Naive thymus-derived CD4-positive, alpha-beta T cell (primary cell): ENCODE results near the gene NR6A1. TPM values are rescaled to one million over a fixed set of nuclear protein-coding genes. Genes with fewer than 3 reads are reported as not detected.

Source experiments
- ATAC-seq: fragments of 150-1000 bp; cut with Tn5 transposase; 2 replicates; pipeline ENCODE4 v1.10.0; 2021; ENCODE audit warnings: mild to moderate bottlenecking, moderate library complexity
- CTCF ChIA-PET: fragments of 350-600 bp; sonication (Branson Sonifier 250); formaldehyde crosslinking; loops from one replicate; lab custom pipeline; 2021; ENCODE audit warnings: antibody characterized with exemption; lab: Charles Lee
- POLR2A ChIA-PET: fragments of 350-600 bp; sonication (Branson Sonifier 250); formaldehyde crosslinking; loops from one replicate; lab custom pipeline; 2021; ENCODE audit warnings: antibody characterized with exemption, inconsistent platforms; lab: Charles Lee
- DNase-seq, 9 donors: peaks; one replicate each; pipeline versions ENCODE4 v3.0.0 to v3.0.0-alpha.2; 2020 to 2022; ENCODE audit warnings: mixed read lengths in 1 of 9
- H3K27ac ChIP-seq: one replicate; pipeline ENCODE4 v1.7.0; 2013; ENCODE audit warnings: mild to moderate bottlenecking, low read depth, low read length, moderate library complexity
- H3K27me3 ChIP-seq, 2 donors: one replicate each; pipeline ENCODE4 v1.7.0; 2013; ENCODE audit warnings: low read length in 2 of 2, mild to moderate bottlenecking in 2 of 2, moderate library complexity in 2 of 2; ENCODE audit not compliant: control insufficient read depth in 2 of 2, insufficient read depth in 2 of 2
- H3K36me3 ChIP-seq, 3 experiments: 1 replicate in 2 of 3; 2 replicates in 1 of 3; pipeline ENCODE4 v1.7.0; 2013; ENCODE audit warnings: low read length in 3 of 3, mild to moderate bottlenecking in 3 of 3, moderate library complexity in 1 of 3; ENCODE audit not compliant: insufficient read depth in 3 of 3, control insufficient read depth in 2 of 3
- H3K4me1 ChIP-seq, 2 donors: one replicate each; pipeline ENCODE4 v1.7.0; 2013; ENCODE audit warnings: low read length in 2 of 2, mild to moderate bottlenecking in 2 of 2, moderate library complexity in 1 of 2; ENCODE audit not compliant: control insufficient read depth in 2 of 2, insufficient read depth in 2 of 2
- H3K4me3 ChIP-seq: 2 replicates; pipeline ENCODE4 v1.7.0; 2013; ENCODE audit warnings: mild to moderate bottlenecking, low read length
- H3K9me3 ChIP-seq, 3 experiments: 1 replicate in 2 of 3; 2 replicates in 1 of 3; pipeline ENCODE4 v1.7.0; 2013; ENCODE audit warnings: low read length in 3 of 3; ENCODE audit not compliant: control insufficient read depth in 2 of 3
- H3K27ac Mint-ChIP-seq, 9 donors: one replicate each; pipeline ENCODE4 v1.8.0; 2020 to 2022; ENCODE audit warnings: mixed read lengths in 9 of 9, mild to moderate bottlenecking in 8 of 9, moderate library complexity in 5 of 9, inconsistent platforms in 2 of 9
- H3K27me3 Mint-ChIP-seq, 5 donors: one replicate each; pipeline ENCODE4 v1.8.0; 2021 to 2022; ENCODE audit warnings: mixed read lengths in 5 of 5, mild to moderate bottlenecking in 1 of 5
- H3K36me3 Mint-ChIP-seq, 5 donors: one replicate each; pipeline ENCODE4 v1.8.0; 2020 to 2022; ENCODE audit warnings: mixed read lengths in 5 of 5, mild to moderate bottlenecking in 3 of 5, inconsistent platforms in 1 of 5
- H3K4me1 Mint-ChIP-seq, 7 donors: one replicate each; pipeline ENCODE4 v1.8.0; 2020 to 2022; ENCODE audit warnings: mixed read lengths in 7 of 7, mild to moderate bottlenecking in 3 of 7, inconsistent platforms in 1 of 7
- H3K4me3 Mint-ChIP-seq, 10 donors: one replicate each; pipeline ENCODE4 v1.8.0; 2020 to 2022; ENCODE audit warnings: mild to moderate bottlenecking in 10 of 10, mixed read lengths in 10 of 10, moderate library complexity in 6 of 10, inconsistent platforms in 2 of 10
- H3K9me3 Mint-ChIP-seq, 11 donors: one replicate each; pipeline ENCODE4 v1.8.0; 2020 to 2022; ENCODE audit warnings: mixed read lengths in 11 of 11, mild to moderate bottlenecking in 4 of 11, inconsistent platforms in 1 of 11, moderate library complexity in 1 of 11
- intact Hi-C, 2 donors: fragments of 100-400 bp; cut with micrococcal nuclease; formaldehyde crosslinking; loops; one replicate each; pipeline ENCODE4 v1.15.1; 2023
- polyA plus RNA-seq, 2 donors: library from polyadenylated mRNA; unstranded; fragments of 300-500 nt; fragmentation: Illumina TruSeq; gene quantifications; one replicate each; pipeline ENCODE4 v1.2.3, GENCODE V29; 2021
- total RNA-seq, 6 experiments: library from RNA in 5 of 6; stranded (reverse) in 5 of 6; gene quantifications; 1 replicate in 5 of 6; 2 replicates in 1 of 6; pipeline ENCODE4 v1.2.3 and lab custom pipeline; 2021 to 2026

Gene NR6A1
- total and polyA plus RNA-seq, 7 experiments from 2014 or later, result 0.21 to 0.78 (median 0.51) TPM; not detected in 4

GRCh38 chr9:124716808-124717207, 54.3 kb downstream of the NR6A1 start:
- ATAC-seq (no peak), DNase-seq (no peak)
- Histone ChIP-seq H3K4me1 (no peaks in the 10 kb centered on the region), H3K27ac (no peak overlapping the region), H3K36me3 (no peaks in the 10 kb centered on the region), H3K27me3 (no peaks in the 10 kb centered on the region), H3K4me3 (no peak overlapping the region), H3K9me3 (no peaks in the 10 kb centered on the region)
- H3K27me3 Mint-ChIP-seq, result peaks cover 4 to 9% (median 5%) of the 10 kb centered on the region in 5 donors
- ChIA-PET CTCF (no interaction called here), POLR2A (no interaction called here)
- peaks cover 0 to 4% (median 0%) of the 10 kb centered on the region in 7 donors for H3K4me1 Mint-ChIP-seq
- H3K27ac Mint-ChIP-seq, result no peak overlapping the region
- no peak overlapping the region for H3K4me3 Mint-ChIP-seq
- peaks cover 0 to 2% (median 0%) of the 10 kb centered on the region in 11 donors for H3K9me3 Mint-ChIP-seq
- intact Hi-C loops, result no loop called here
- H3K36me3 Mint-ChIP-seq, result no peaks in the 10 kb centered on the region

DNA sequence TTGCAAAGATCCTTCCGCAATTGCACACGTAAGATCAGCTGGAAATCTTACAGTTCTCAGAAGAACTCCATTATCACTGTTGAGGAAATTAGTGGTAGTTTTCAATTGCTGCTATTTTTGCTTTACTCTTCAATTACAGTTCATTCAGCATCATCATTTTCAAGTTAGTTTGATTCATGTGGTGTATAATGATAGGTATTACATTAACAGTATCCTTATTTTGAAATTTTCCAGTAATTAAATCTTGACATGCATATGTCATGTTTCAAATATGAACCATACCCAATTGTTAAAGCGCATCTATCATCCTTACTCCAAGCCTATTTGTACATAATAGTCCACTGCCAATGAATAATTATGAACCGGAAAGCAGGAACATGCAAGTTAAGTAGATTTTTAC, 60.3 kb downstream of the NR6A1 start:
- Histone ChIP-seq H3K27me3 (no peaks in the 10 kb centered on the region), H3K27ac (no peak overlapping the region), H3K36me3 (no peaks in the 10 kb centered on the region), H3K9me3 (no peaks in the 10 kb centered on the region), H3K4me1 (no peaks in the 10 kb centered on the region), H3K4me3 (no peak overlapping the region)
- ATAC-seq, result no peak
- intact Hi-C loops, result loop anchor here (5.0 kb wide), 2 partner anchors 62 to 293 kb away; partner anchors contain the start of genes PSMB7 (in 2 of the 2) and NR6A1 (in 1 of the 2)
- Mint-ChIP-seq H3K4me3 (no peak overlapping the region), H3K36me3 (no peaks in the 10 kb centered on the region), H3K4me1 (peaks cover 0 to 5% (median 0%) of the 10 kb centered on the region in 7 donors), H3K9me3 (no peaks in the 10 kb centered on the region), H3K27me3 (peaks cover 12 to 44% (median 16%) of the 10 kb centered on the region in 5 donors), H3K27ac (no peak overlapping the region)
- no peak for DNase-seq
- POLR2A ChIA-PET, result no interaction called here
- CTCF ChIA-PET, result interaction anchor here (0.6 to 6.4 kb wide), 4 partner anchors 11 to 96 kb away, joined by 3 to 78 read pairs (median 9); no protein-coding TSS in a partner anchor

DNA sequence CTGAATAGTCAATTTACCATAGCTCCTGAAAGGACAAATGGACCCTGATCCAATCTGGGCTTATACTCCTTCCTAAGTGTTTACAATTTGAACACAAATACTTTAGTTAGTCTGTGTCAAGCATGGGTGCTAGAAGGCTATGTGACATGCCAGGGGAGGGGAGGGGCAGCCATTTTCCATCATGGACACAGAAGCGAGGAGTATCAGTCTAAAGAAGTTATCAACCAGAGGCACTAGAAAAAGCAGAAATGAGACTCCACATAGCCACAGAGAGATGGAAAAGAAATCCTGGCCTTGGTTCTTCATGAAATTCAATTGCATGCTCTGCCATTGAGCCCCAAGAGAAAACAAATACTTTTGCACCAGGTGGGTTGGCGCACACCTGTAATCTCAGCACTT, 61.8 kb downstream of the NR6A1 start:
- H3K4me1 ChIP-seq, result no peaks in the 10 kb centered on the region
- Mint-ChIP-seq H3K27ac (no peak overlapping the region), H3K4me1 (peaks cover 0 to 5% (median 0%) of the 10 kb centered on the region in 7 donors), H3K4me3 (no peak overlapping the region), H3K27me3 (peaks cover 12 to 44% (median 16%) of the 10 kb centered on the region in 5 donors), H3K9me3 (no peaks in the 10 kb centered on the region), H3K36me3 (no peaks in the 10 kb centered on the region)
- ATAC-seq, result no peak
- H3K36me3 ChIP-seq, result no peaks in the 10 kb centered on the region
- intact Hi-C loops, result no loop called here
- POLR2A ChIA-PET, result no interaction called here
- CTCF ChIA-PET, result interaction anchor here (0.7 to 6.4 kb wide), 2 partner anchors 94 to 1289 kb away, joined by 3 to 78 read pairs; no protein-coding TSS in a partner anchor
- no peak overlapping the region for H3K4me3 ChIP-seq
- no peaks in the 10 kb centered on the region for H3K27me3 ChIP-seq
- no peak overlapping the region for H3K27ac ChIP-seq
- H3K9me3 ChIP-seq, result no peaks in the 10 kb centered on the region
- no peak for DNase-seq

DNA sequence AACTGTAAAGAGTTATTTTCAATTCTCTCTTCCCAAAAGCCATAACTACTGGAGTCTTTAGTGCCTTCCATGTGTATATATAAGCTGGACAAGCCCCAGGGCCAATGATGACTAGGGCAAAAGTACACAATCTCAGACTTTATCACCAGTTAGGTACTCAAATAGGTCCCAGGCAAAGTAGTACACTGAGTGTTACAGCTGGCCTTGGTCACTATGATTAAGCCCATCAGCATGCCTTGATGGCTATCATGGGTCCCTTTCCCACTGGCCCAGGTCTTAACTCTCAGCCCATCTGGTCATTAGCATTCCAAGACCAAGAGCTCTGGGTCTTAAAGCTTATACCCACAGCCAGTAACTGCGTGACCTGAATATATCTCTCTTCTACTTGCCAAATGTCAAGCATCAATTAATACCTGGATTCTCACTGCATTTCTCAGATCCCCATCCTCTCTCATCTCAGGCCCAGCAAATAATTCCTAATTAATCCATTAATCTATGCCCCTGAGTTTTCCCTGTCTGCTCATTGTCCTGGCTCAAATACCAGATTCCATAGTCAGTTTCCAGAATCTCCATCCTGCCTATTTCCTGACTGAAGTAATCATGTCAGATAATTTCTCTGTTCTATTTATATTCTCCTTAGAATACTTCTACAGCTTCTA, 62.3 kb downstream of the NR6A1 start:
- no peaks in the 10 kb centered on the region for H3K36me3 Mint-ChIP-seq
- ChIA-PET POLR2A (no interaction called here), CTCF (interaction anchor here (6.4 kb wide), 1 partner anchor 94 kb away, joined by 78 read pairs; no protein-coding TSS in a partner anchor)
- H3K4me3 Mint-ChIP-seq, result no peak overlapping the region
- no peaks in the 10 kb centered on the region for H3K27me3 ChIP-seq
- no peaks in the 10 kb centered on the region for H3K9me3 Mint-ChIP-seq
- H3K27me3 Mint-ChIP-seq, result peaks cover 9 to 44% (median 16%) of the 10 kb centered on the region in 5 donors
- no peak overlapping the region for H3K27ac ChIP-seq
- no peak overlapping the region for H3K27ac Mint-ChIP-seq
- H3K4me1 ChIP-seq, result no peaks in the 10 kb centered on the region
- no peaks in the 10 kb centered on the region for H3K36me3 ChIP-seq
- ATAC-seq (no peak), DNase-seq (no peak)
- no peaks in the 10 kb centered on the region for H3K9me3 ChIP-seq
- H3K4me1 Mint-ChIP-seq, result peaks cover 0 to 5% (median 0%) of the 10 kb centered on the region in 7 donors
- intact Hi-C loops, result no loop called here
- no peak overlapping the region for H3K4me3 ChIP-seq

GRCh38 chr9:124708074-124708473, 63.0 kb downstream of the NR6A1 start:
- no peak overlapping the region for H3K27ac ChIP-seq
- peaks cover 0 to 5% (median 0%) of the 10 kb centered on the region in 7 donors for H3K4me1 Mint-ChIP-seq
- H3K27me3 Mint-ChIP-seq, result peaks cover 9 to 44% (median 16%) of the 10 kb centered on the region in 5 donors
- H3K9me3 ChIP-seq, result no peaks in the 10 kb centered on the region
- H3K27me3 ChIP-seq, result no peaks in the 10 kb centered on the region
- CTCF ChIA-PET, result interaction anchor here (6.4 kb wide), 1 partner anchor 93 kb away, joined by 78 read pairs; no protein-coding TSS in a partner anchor
- H3K36me3 Mint-ChIP-seq, result no peaks in the 10 kb centered on the region
- ATAC-seq (no peak), DNase-seq (no peak)
- peak overlapping the region in 1 of 9 donors; percentile 52 for H3K27ac Mint-ChIP-seq
- POLR2A ChIA-PET, result no interaction called here
- no peaks in the 10 kb centered on the region for H3K4me1 ChIP-seq
- intact Hi-C loops, result no loop called here
- H3K4me3 ChIP-seq, result no peak overlapping the region
- H3K36me3 ChIP-seq, result no peaks in the 10 kb centered on the region
- H3K4me3 Mint-ChIP-seq, result no peak overlapping the region
- H3K9me3 Mint-ChIP-seq, result no peaks in the 10 kb centered on the region

GRCh38 chr9:124707666-124708065, 63.4 kb downstream of the NR6A1 start:
- Histone ChIP-seq H3K4me3 (no peak overlapping the region), H3K27me3 (no peaks in the 10 kb centered on the region), H3K27ac (no peak overlapping the region), H3K9me3 (no peaks in the 10 kb centered on the region), H3K36me3 (no peaks in the 10 kb centered on the region), H3K4me1 (no peaks in the 10 kb centered on the region)
- Mint-ChIP-seq H3K27me3 (peaks cover 9 to 44% (median 16%) of the 10 kb centered on the region in 5 donors), H3K27ac (no peak overlapping the region), H3K9me3 (no peaks in the 10 kb centered on the region), H3K4me1 (peaks cover 0 to 5% (median 0%) of the 10 kb centered on the region in 7 donors), H3K36me3 (no peaks in the 10 kb centered on the region), H3K4me3 (no peak overlapping the region)
- no peak for DNase-seq
- ChIA-PET POLR2A (no interaction called here), CTCF (no interaction called here)
- intact Hi-C loops, result no loop called here
- no peak for ATAC-seq
